Activated naive CD4-positive, alpha-beta T cell treated with anti-CD3 and anti-CD28 coated beads, Interleukin-2, amount 10 ng/mL, durations not matched to agents 7 days and 5 days (primary cell): ENCODE measurements around the gene PTRHD1.

Experiments used
- CTCF ChIA-PET: fragments of 350-600 bp; sonication (Branson Sonifier 250); formaldehyde crosslinking; loops from one replicate; lab custom pipeline; 2021; ENCODE audit warnings: antibody characterized with exemption; lab: Charles Lee
- DNase-seq: peaks from one replicate; pipeline ENCODE4 v3.0.0-alpha.2; 2020
- H3K27ac Mint-ChIP-seq: one replicate; pipeline ENCODE4 v1.8.0; 2021; ENCODE audit warnings: mild to moderate bottlenecking, moderate library complexity, mixed read lengths
- H3K27me3 Mint-ChIP-seq: one replicate; pipeline ENCODE4 v1.8.0; 2021; ENCODE audit warnings: mild to moderate bottlenecking, mixed read lengths
- H3K36me3 Mint-ChIP-seq: one replicate; pipeline ENCODE4 v1.8.0; 2021; ENCODE audit warnings: mixed read lengths
- H3K4me1 Mint-ChIP-seq: one replicate; pipeline ENCODE4 v1.8.0; 2021; ENCODE audit warnings: mixed read lengths
- H3K4me3 Mint-ChIP-seq: one replicate; pipeline ENCODE4 v1.8.0; 2021; ENCODE audit warnings: mild to moderate bottlenecking, moderate library complexity, mixed read lengths
- H3K9me3 Mint-ChIP-seq: one replicate; pipeline ENCODE4 v1.8.0; 2021; ENCODE audit warnings: mixed read lengths

The PTRHD1 gene

GRCh38 chr2:24833821-24834732 is 40.9 kb upstream of the PTRHD1 start:
- no peak for DNase-seq
- Mint-ChIP-seq H3K27me3 (no peaks in the 10 kb centered on the region), H3K4me3 (no peak overlapping the region), H3K4me1 (no peaks in the 10 kb centered on the region), H3K27ac (no peak overlapping the region), H3K9me3 (no peaks in the 10 kb centered on the region), H3K36me3 (peaks cover 14% of the 10 kb centered on the region)
- CTCF ChIA-PET, result interaction anchor here (0.9 to 1.0 kb wide), 2 partner anchors 67 to 141 kb away, joined by 3 read pairs; no protein-coding TSS in a partner anchor

GRCh38 chr2:24832931-24833701 is 39.9 kb upstream of the PTRHD1 start:
- CTCF ChIA-PET, result interaction anchor here (1.2 to 1.4 kb wide), 2 partner anchors 10 to 411 kb away, joined by 3 read pairs; no protein-coding TSS in a partner anchor
- DNase-seq, result no peak
- peaks cover 13% of the 10 kb centered on the region for H3K36me3 Mint-ChIP-seq
- peak overlapping the region; percentile 11 for H3K27ac Mint-ChIP-seq
- no peaks in the 10 kb centered on the region for H3K4me1 Mint-ChIP-seq
- H3K27me3 Mint-ChIP-seq, result no peaks in the 10 kb centered on the region
- H3K9me3 Mint-ChIP-seq, result no peaks in the 10 kb centered on the region
- H3K4me3 Mint-ChIP-seq, result no peak overlapping the region

GRCh38 chr2:24832521-24832920 is 39.3 kb upstream of the PTRHD1 start:
- peaks cover under 1% of the 10 kb centered on the region for H3K4me1 Mint-ChIP-seq
- no peaks in the 10 kb centered on the region for H3K9me3 Mint-ChIP-seq
- peaks cover 16% of the 10 kb centered on the region for H3K36me3 Mint-ChIP-seq
- H3K27me3 Mint-ChIP-seq, result no peaks in the 10 kb centered on the region
- CTCF ChIA-PET, result interaction anchor here (1.2 to 2.2 kb wide), 3 partner anchors 9 to 422 kb away, joined by 3 to 8 read pairs (median 3); no protein-coding TSS in a partner anchor
- no peak overlapping the region for H3K4me3 Mint-ChIP-seq
- no peak for DNase-seq
- peak overlapping the region; percentile 11 for H3K27ac Mint-ChIP-seq

GRCh38 chr2:24832073-24832461 is 38.9 kb upstream of the PTRHD1 start:
- Mint-ChIP-seq H3K4me1 (peaks cover 5% of the 10 kb centered on the region), H3K27me3 (no peaks in the 10 kb centered on the region), H3K27ac (no peak overlapping the region), H3K4me3 (no peak overlapping the region), H3K36me3 (peaks cover 16% of the 10 kb centered on the region), H3K9me3 (no peaks in the 10 kb centered on the region)
- no peak for DNase-seq
- CTCF ChIA-PET, result interaction anchor here (1.4 to 2.2 kb wide), 2 partner anchors 410 to 422 kb away, joined by 3 to 8 read pairs; no protein-coding TSS in a partner anchor

- CTCF ChIA-PET, result interaction anchor here (0.9 to 2.2 kb wide), 3 partner anchors 10 to 421 kb away, joined by 3 to 8 read pairs (median 3); no protein-coding TSS in a partner anchor
- no peak for DNase-seq
- H3K9me3 Mint-ChIP-seq, result no peaks in the 10 kb centered on the region
- peaks cover 16% of the 10 kb centered on the region for H3K36me3 Mint-ChIP-seq
- no peaks in the 10 kb centered on the region for H3K27me3 Mint-ChIP-seq
- H3K27ac Mint-ChIP-seq, result no peak overlapping the region
- H3K4me1 Mint-ChIP-seq, result peaks cover 8% of the 10 kb centered on the region
- no peak overlapping the region for H3K4me3 Mint-ChIP-seq
Observed at GRCh38 chr2:24831221-24832072, 38.3 kb upstream of the PTRHD1 start.

GRCh38 chr2:24830786-24831185 is 37.6 kb upstream of the PTRHD1 start:
- no peak for DNase-seq
- peaks cover 15% of the 10 kb centered on the region for H3K4me1 Mint-ChIP-seq
- H3K36me3 Mint-ChIP-seq, result peaks cover 14% of the 10 kb centered on the region
- no peaks in the 10 kb centered on the region for H3K9me3 Mint-ChIP-seq
- CTCF ChIA-PET, result interaction anchor here (0.9 to 2.2 kb wide), 3 partner anchors 9 to 422 kb away, joined by 3 to 8 read pairs (median 3); no protein-coding TSS in a partner anchor
- no peaks in the 10 kb centered on the region for H3K27me3 Mint-ChIP-seq
- no peak overlapping the region for H3K4me3 Mint-ChIP-seq
- H3K27ac Mint-ChIP-seq, result no peak overlapping the region

- Mint-ChIP-seq H3K4me3 (no peak overlapping the region), H3K27ac (no peak overlapping the region), H3K36me3 (peaks cover 18% of the 10 kb centered on the region), H3K27me3 (no peaks in the 10 kb centered on the region), H3K4me1 (peaks cover 18% of the 10 kb centered on the region), H3K9me3 (no peaks in the 10 kb centered on the region)
- no peak for DNase-seq
- CTCF ChIA-PET, result interaction anchor here (0.6 to 2.2 kb wide), 5 partner anchors 9 to 433 kb away, joined by 3 to 8 read pairs (median 3); no protein-coding TSS in a partner anchor
Observed at GRCh38 chr2:24830351-24830750, 37.2 kb upstream of the PTRHD1 start.

GRCh38 chr2:24828238-24828996 is 35.2 kb upstream of the PTRHD1 start:
- Mint-ChIP-seq H3K4me3 (no peak overlapping the region), H3K4me1 (peaks cover 18% of the 10 kb centered on the region), H3K36me3 (peaks cover 27% of the 10 kb centered on the region), H3K27ac (no peak overlapping the region), H3K9me3 (no peaks in the 10 kb centered on the region), H3K27me3 (no peaks in the 10 kb centered on the region)
- no peak for DNase-seq
- CTCF ChIA-PET, result interaction anchor here (0.9 to 5.8 kb wide), 18 partner anchors 9 to 419 kb away, joined by 3 to 82 read pairs (median 4); partner anchors contain the start of genes CENPO, NCOA1 and PTRHD1

- H3K4me1 Mint-ChIP-seq, result peaks cover 18% of the 10 kb centered on the region
- H3K27ac Mint-ChIP-seq, result peak overlapping the region; percentile 2
- DNase-seq, result peak; percentile 81
- no peak overlapping the region for H3K4me3 Mint-ChIP-seq
- H3K27me3 Mint-ChIP-seq, result no peaks in the 10 kb centered on the region
- no peaks in the 10 kb centered on the region for H3K9me3 Mint-ChIP-seq
- H3K36me3 Mint-ChIP-seq, result peaks cover 29% of the 10 kb centered on the region
- CTCF ChIA-PET, result interaction anchor here (0.5 to 5.8 kb wide), 21 partner anchors 9 to 437 kb away, joined by 3 to 82 read pairs (median 3); partner anchors contain the start of genes CENPO, NCOA1 and PTRHD1
Observed at GRCh38 chr2:24827321-24828237, 34.4 kb upstream of the PTRHD1 start.

GRCh38 chr2:24826773-24827145 is 33.6 kb upstream of the PTRHD1 start:
- DNase-seq, result no peak
- Mint-ChIP-seq H3K27ac (peak overlapping the region; percentile 2), H3K4me3 (no peak overlapping the region), H3K9me3 (no peaks in the 10 kb centered on the region), H3K36me3 (peaks cover 29% of the 10 kb centered on the region), H3K4me1 (peaks cover 18% of the 10 kb centered on the region), H3K27me3 (no peaks in the 10 kb centered on the region)
- CTCF ChIA-PET, result interaction anchor here (0.5 to 5.8 kb wide), 15 partner anchors 8 to 436 kb away, joined by 3 to 82 read pairs (median 4); partner anchors contain the start of genes CENPO and PTRHD1

GRCh38 chr2:24825883-24826772 is 32.9 kb upstream of the PTRHD1 start:
- Mint-ChIP-seq H3K9me3 (no peaks in the 10 kb centered on the region), H3K4me1 (peaks cover 18% of the 10 kb centered on the region), H3K4me3 (no peak overlapping the region), H3K27me3 (no peaks in the 10 kb centered on the region), H3K27ac (peak overlapping the region; percentile 9), H3K36me3 (peaks cover 26% of the 10 kb centered on the region)
- DNase-seq, result no peak
- CTCF ChIA-PET, result interaction anchor here (0.5 to 5.8 kb wide), 8 partner anchors 12 to 416 kb away, joined by 3 to 82 read pairs (median 14); partner anchors contain the start of genes CENPO and PTRHD1
